ENCODE results near the gene C2CD2L. TPM values are rescaled to one million over a fixed set of nuclear protein-coding genes. Genes with fewer than 3 reads are reported as not detected.
A peak's percentile ranks its signal among the peaks of the same experiment; 100 is the strongest.

Gene C2CD2L
- total and polyA plus RNA-seq, 2 of the 13 experiments (the other 11 are each of a cell fraction or from before 2014, with no cell fraction given), result 3.7 to 5.5 TPM

GRCh38 chr11:119106564-119107537 is at the start of gene C2CD2L (continued):
- TF ChIP-seq E2F2 (CRISPR knock-in tag; IDR thresholded peaks at IDR 0.05; ENCODE audit: borderline replicate concordance) (no peak), ZNF788 (CRISPR knock-in tag; IDR thresholded peaks at IDR 0.05; ENCODE audit: borderline replicate concordance) (no peak; the same call in 1 of the 2 replicates), PBX3 (CRISPR knock-in tag; IDR thresholded peaks at IDR 0.05; ENCODE audit: borderline replicate concordance) (no peak), GABPA (IDR thresholded peaks at IDR 0.05; ENCODE audit: low read depth, low read length) (peak; percentile 32; the same call in 1 of the 2 replicates), GABPA (CRISPR knock-in tag; IDR thresholded peaks at IDR 0.05; ENCODE audit: low read depth) (peak; percentile 52; the same call in 1 of the 2 replicates), HNF1A (IDR thresholded peaks at IDR 0.05; ENCODE audit: low read depth) (no peak), HNF1A (CRISPR knock-in tag; IDR thresholded peaks at IDR 0.05; ENCODE audit: borderline replicate concordance) (0 out of 2 replicates have a peak, but pooled peaks have one; percentile 19), CBFB (CRISPR knock-in tag; IDR thresholded peaks at IDR 0.05) (no peak), ZNF563 (CRISPR knock-in tag; IDR thresholded peaks at IDR 0.05) (peak; percentile 85; the same call in 1 of the 2 replicates), ZNF556 (CRISPR knock-in tag; IDR thresholded peaks at IDR 0.05; ENCODE audit: borderline replicate concordance) (no peak), AKAP8 (CRISPR knock-in tag; IDR thresholded peaks at IDR 0.05) (no peak), HNRNPK (IDR thresholded peaks at IDR 0.05; ENCODE audit: low read depth, low read length, poor library complexity, severe bottlenecking) (no peak), GTF3A (CRISPR knock-in tag; conservative IDR thresholded peaks at IDR 0.05) (no peak), THAP11 (CRISPR knock-in tag; IDR thresholded peaks at IDR 0.05) (peak; percentile 44; the same call in 1 of the 2 replicates), FIP1L1 (IDR thresholded peaks at IDR 0.05; ENCODE audit: borderline replicate concordance, insufficient read depth, low read depth, low read length) (no peak), ZFP37 (CRISPR knock-in tag; IDR thresholded peaks at IDR 0.05; ENCODE audit: borderline replicate concordance) (peak; percentile 4; the same call in 1 of the 2 replicates), SIN3A (IDR thresholded peaks at IDR 0.05; ENCODE audit: borderline replicate concordance, low read depth, low read length) (peak; percentile 79; the same call in 1 of the 2 replicates), CENPBD1 (CRISPR knock-in tag; IDR thresholded peaks at IDR 0.05; ENCODE audit: borderline replicate concordance, low read depth) (no peak), CENPX (CRISPR knock-in tag; IDR thresholded peaks at IDR 0.05) (no peak), ZNF225 (CRISPR knock-in tag; IDR thresholded peaks at IDR 0.05) (no peak), XBP1 (CRISPR knock-in tag; IDR thresholded peaks at IDR 0.05) (no peak), ZNF543 (CRISPR knock-in tag; IDR thresholded peaks at IDR 0.05) (no peak)

All from HepG2 (cell line).